GM12878 (cell line): ENCODE data around the gene NT5DC3.

Source experiments
- ATF2 ChIP-seq: IDR thresholded peaks from 2 replicates; pipeline ENCODE4 v1.6.1; 2012; ENCODE audit warnings: low read length, inconsistent platforms
- ATF3 ChIP-seq: IDR thresholded peaks from 2 replicates; pipeline ENCODE4 v1.6.1; 2011; ENCODE audit warnings: low read depth, mild to moderate bottlenecking, low read length, moderate library complexity, borderline replicate concordance; ENCODE audit errors: extremely low read depth
- CREM ChIP-seq: IDR thresholded peaks from 2 replicates; pipeline ENCODE4 v1.6.1; 2014; ENCODE audit warnings: antibody characterized with exemption, low read depth
- CTCF ChIP-seq, 3 experiments: IDR thresholded peaks in 2 of 3; conservative IDR thresholded peaks in 1 of 3; 2 replicates each; pipeline ENCODE4 v1.5.1; 2011; ENCODE audit warnings: low read depth in 3 of 3, low read length in 3 of 3, mild to moderate bottlenecking in 3 of 3, control low read depth in 2 of 3, moderate library complexity in 2 of 3, inconsistent platforms in 1 of 3, mixed read lengths in 1 of 3; ENCODE audit not compliant: control insufficient read depth in 2 of 3, insufficient read depth in 1 of 3; ENCODE audit errors: extremely low read depth in 1 of 3
- HDAC2 ChIP-seq: fragments of 200-600 bp; sonication (generic); IDR thresholded peaks from 2 replicates; pipeline ENCODE4 v1.6.1; 2017
- SP1 ChIP-seq: IDR thresholded peaks from one replicate; pipeline ENCODE4 v1.6.1; 2011; ENCODE audit warnings: low read depth, low read length
- TAF1 ChIP-seq: IDR thresholded peaks from 2 replicates; pipeline ENCODE4 v1.6.1; 2011; ENCODE audit warnings: mild to moderate bottlenecking, low read depth, low read length, borderline replicate concordance

GRCh38 chr12:103801709-103802585 lies 39.1 kb downstream of the NT5DC3 start:
- TF ChIP-seq CTCF (IDR thresholded peaks at IDR 0.05 in 2 of 3, conservative IDR thresholded peaks at IDR 0.05 in 1 of 3; ENCODE audit: control insufficient read depth in 2 of 3, extremely low read depth in 1 of 3, insufficient read depth in 1 of 3, low read depth in 3 of 3, low read length in 3 of 3), result no peak
- TF ChIP-seq CREM, result no peak
- no peak for TF ChIP-seq TAF1
- no peak for TF ChIP-seq HDAC2
- TF ChIP-seq SP1, result no peak
- TF ChIP-seq ATF2, result no peak
- TF ChIP-seq ATF3, result no peak
